Suprapubic skin (tissue), 4 donors: ENCODE measurements around the gene CRTC2.

ENCODE experiments used
- CTCF ChIP-seq, 2 donors: fragments of 200-600 bp in 1 of 2; fragments of 450-650 bp in 1 of 2; sonication (generic) in 1 of 2; IDR thresholded peaks; one replicate each; pipeline ENCODE4 v1.5.1; 2016 to 2019; ENCODE audit warnings: antibody characterized with exemption in 2 of 2, mild to moderate bottlenecking in 1 of 2, moderate library complexity in 1 of 2
- EP300 ChIP-seq: sonication (generic); formaldehyde crosslinking; IDR thresholded peaks from one replicate; pipeline ENCODE4 v1.6.1; 2017; ENCODE audit warnings: antibody characterized with exemption
- POLR2A ChIP-seq, 2 donors: fragments of 450-650 bp; IDR thresholded peaks; one replicate each; pipeline ENCODE4 v1.6.1; 2017; ENCODE audit warnings: antibody characterized with exemption in 2 of 2, mild to moderate bottlenecking in 2 of 2, moderate library complexity in 2 of 2
- POLR2AphosphoS5 ChIP-seq, 3 donors: sonication (generic); formaldehyde crosslinking; IDR thresholded peaks; one replicate each; pipeline ENCODE4 v1.6.1; 2017; ENCODE audit warnings: antibody characterized with exemption in 3 of 3

GRCh38 chr1:153976819-153977249 lies 18.4 kb upstream of the CRTC2 start:
- TF ChIP-seq CTCF (IDR thresholded peaks at IDR 0.05) (no peak), POLR2AphosphoS5 (IDR thresholded peaks at IDR 0.05) (no peak), EP300 (no peak), POLR2A (IDR thresholded peaks at IDR 0.05) (no peak)
